HG02938 (cell line): ENCODE measurements around the gene NAA10.
A peak's percentile ranks its signal among the peaks of the same experiment; 100 is the strongest.

Source experiments
- ATAC-seq: cut with Tn5 transposase; IDR thresholded peaks from one replicate; pipeline ENCODE4 v1.9.1; 2021; ENCODE audit warnings: mild to moderate bottlenecking, moderate library complexity; ENCODE audit not compliant: unreplicated experiment

NAA10 gene

GRCh38 chrX:153950127-153950526, 15.3 kb upstream of the NAA10 start:
- ATAC-seq, result no peak

DNA sequence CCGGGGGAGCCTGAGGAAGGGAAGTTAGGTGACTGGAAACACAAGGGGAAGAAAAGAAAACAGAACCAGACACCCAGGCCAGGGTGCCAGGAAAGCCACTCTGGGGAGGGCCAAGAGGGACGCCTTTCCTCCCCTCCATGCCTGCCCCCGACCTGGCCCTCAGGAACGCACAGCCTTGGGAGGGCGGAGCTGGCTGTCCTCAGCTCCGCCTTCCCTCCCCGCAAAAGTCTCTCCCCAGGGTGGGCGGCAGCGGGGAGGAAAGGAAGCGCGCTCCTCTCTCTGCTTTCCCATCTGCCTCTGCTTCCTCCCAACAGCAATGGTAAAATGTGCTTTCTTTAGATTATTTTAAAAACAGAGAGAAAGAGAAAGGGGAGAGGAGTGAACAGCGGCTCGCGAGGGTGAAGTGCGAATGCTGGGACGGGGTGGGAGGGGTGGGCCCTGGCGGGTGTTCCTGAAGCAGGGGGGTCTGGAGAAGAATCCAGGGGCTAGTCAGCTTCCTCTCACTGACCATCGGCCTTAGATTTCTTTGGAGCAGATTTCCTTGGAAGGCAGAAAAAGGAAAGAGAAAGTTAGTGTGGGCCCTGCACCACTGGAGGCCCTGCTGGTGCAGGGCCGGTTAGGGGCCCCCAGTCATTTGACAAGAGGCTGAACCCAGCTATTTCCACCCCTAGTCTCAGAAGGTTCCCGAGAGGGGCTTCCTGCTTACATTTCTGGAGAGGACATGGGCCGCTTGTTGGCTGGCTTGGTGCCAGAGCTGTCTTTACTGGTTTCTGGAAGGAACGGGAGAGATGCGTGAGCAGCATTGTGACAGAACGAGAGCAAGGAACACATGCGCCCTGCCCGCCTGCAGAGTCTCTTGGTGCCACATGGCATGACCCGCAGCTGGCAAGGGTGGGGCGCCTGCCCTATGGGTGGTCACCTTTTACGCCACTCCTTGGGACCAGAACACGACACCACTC, 14.3 kb upstream of the NAA10 start:
- no peak for ATAC-seq

DNA sequence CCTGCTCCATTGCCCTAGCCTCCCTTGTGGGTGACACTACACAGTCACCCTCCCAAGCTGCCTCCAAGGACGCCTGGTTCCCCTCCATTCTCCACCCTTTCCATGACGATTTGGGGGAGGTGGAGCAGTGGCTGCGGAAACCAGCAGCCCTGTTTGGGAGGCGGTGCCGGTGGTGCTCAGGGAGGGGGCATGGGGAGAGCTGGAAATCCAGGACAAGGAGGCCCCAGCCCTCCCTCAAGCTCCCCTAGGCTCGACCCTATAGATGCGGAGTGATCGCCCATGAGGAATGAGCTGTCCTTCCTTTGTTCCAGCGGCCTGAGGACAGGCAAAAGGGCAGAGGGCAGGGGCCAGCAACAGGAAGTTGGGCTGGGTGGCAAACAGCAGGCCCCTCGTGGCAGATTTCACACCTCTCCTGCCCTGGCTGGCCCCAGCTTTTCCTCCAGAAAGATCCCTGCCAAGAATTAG, 13.2 kb upstream of the NAA10 start:
- ATAC-seq, result no peak

- no peak for ATAC-seq
These were observed 12.4 kb upstream of the NAA10 start for GRCh38 chrX:153947009-153947769.

DNA sequence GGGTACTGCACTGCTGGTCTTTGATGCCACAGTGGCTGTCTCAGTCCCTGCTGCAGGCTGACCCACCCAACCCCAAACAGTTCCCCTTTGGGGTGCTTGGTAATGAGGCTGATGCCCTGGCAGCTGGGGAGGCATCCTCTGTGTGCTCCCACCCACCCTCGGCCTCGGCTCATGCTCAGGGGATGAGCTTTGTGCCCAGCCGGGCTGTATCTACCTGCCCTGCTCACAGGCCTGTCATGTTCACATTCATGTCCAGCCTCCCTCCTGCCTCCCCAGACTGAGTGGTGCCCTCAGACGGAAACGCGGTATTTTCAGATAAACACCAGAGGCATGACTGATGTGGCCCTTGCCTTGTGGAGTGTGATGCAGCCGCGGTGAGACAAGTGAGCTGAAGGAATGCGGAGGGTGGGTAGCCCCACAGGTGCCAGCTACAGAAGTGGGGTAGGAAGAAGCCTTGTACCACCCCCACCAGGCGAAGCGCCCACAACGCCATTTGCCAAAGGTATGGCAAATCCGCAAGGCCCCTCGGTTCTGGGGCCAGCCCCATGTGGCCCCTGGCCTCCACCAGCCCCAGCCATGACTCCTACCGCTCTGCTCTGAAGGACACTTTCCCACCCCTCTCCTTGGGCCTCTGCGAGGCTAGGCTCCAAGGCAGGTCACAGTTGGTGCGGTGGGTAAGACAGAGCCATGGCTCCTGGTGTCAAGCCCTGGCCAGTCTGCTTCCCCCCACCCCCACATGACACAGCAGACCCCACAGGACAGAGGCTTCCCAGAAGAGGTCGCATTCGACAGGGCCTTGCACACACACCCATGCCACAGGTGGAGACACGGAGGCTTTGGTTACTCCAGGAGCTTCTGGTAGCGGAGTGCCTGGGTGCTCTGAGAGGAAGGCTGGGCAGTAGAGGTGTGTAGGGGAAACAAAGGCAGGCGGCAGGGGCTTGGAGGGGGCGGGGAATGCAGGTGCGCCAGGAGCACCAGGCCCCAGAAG, 11.4 kb upstream of the NAA10 start:
- no peak for ATAC-seq

DNA sequence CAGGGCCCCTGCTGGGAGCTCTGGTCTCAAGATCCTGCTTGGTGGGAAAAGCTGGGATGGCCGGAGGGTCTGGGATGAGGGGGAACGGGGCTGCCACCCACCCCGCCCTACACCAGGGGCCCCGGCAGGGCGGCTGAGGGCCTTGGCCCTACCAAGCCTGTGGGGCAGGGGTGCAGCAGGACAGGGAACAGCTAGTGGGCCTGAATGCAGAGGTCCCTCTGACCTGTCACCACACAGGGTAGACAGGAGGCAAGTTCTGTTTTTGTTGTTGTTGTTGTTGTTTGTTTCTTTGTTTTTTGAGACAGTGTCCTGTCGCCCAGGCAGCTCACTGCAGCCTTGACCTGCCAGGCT, 9.9 kb upstream of the NAA10 start:
- ATAC-seq, result no peak

GRCh38 chrX:153944140-153944799, 9.4 kb upstream of the NAA10 start, which contains the start of gene RENBP:
Gene RENBP, minus strand, starts transcription at chrX:153944643. Its CDS starts 33 bp downstream, at chrX:153944610.
- no peak for ATAC-seq

- ATAC-seq, result no peak
These were observed 6.8 kb upstream of the NAA10 start for GRCh38 chrX:153941336-153942252.

GRCh38 chrX:153939573-153939972, 4.7 kb upstream of the NAA10 start:
- no peak for ATAC-seq

DNA sequence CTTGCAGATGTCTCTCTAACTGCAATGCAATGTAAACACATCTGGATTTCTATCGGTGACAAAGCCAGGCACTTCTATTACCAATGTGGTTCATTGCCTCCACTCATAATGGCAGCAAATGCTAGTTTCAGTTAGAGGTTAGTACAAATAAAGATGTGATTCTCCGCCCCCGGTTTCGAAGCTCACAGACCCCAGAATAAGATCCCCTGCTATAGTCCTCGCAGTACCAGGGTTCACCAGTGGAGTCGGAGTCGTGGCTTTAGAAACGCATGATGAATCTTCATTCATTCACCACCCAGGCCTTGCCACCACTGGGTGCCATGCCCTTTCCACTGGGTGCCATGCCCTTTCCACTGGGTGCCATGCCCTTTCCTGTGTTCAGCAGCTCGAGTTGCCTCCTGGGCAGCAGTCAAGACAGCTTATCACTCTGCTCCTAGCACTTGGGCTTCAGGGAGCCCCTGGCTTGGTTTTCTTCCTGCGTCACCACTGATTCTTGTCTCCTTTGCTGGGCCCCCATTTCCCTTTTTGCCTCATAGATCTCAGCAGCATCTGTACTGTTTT, 3.5 kb upstream of the NAA10 start:
- ATAC-seq, result no peak

DNA sequence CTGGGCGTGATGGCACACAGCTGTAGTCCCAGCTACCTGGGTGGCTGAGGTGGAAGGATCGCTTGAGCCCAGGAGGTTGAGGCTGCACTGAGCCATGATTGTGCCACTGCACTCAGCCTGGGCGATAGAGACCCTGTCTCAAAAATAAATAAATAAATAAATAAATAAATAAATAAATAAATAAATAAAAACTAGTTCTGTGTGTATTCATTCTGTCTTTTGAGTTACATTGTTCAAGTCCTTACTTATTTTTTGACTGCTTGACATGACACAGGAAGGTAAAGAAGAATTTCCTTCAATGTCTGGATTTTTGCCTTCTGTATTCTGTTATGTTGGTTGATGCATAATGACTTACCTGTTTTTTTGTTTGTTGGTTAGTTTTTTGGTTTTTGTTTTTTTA, 2.2 kb upstream of the NAA10 start:
- no peak for ATAC-seq

DNA sequence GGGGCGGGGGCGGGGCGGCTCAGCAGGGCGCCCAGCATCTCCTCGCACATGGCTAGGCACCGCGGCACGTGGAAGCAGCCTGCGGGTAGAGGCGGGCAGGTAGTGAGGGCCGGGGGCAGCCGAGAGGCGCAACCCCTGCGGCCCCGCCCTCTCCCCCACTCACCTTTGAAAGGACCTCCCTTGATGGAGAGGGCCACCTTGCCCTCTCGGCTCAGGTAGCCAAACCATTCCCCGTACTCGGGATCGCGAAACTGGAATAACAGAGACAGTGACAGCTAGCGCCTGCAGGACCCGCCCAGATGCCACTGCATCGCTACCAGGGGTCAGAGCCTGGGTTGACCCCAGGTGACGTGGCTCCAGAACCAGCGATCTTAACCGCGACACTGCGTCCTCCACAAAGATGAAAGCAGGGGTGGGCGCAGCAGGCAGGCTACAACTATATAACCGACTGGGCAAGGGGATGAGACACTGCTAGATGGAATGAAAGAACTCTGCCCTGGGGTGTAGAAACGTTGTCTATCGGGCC, 552 bp upstream of the NAA10 start:
- no peak for ATAC-seq

- ATAC-seq, result peak; percentile 11
These were observed 582 bp downstream of the NAA10 start for GRCh38 chrX:153934148-153934761.

DNA sequence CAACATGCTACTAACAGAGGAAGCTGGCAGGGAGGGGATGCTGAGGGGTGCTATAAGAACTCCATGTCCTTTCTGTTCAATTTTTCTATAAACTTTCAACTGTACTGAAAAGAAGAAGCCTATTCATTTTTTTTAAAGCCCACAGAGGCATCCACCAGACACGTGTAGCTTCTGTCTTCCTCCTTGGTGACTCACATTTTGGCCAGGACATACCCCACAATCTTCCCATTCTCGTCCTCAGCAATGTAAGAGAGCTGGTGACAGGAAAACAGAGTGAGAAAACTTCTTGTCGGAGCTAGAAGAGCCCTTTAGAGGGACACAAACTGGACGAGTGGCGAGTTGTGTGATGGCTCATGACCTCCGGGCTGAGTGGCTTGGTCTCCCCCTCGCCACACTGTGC, 1.1 kb downstream of the NAA10 start:
- no peak for ATAC-seq

- ATAC-seq, result no peak
These were observed 2.5 kb downstream of the NAA10 start for GRCh38 chrX:153932220-153932915.

DNA sequence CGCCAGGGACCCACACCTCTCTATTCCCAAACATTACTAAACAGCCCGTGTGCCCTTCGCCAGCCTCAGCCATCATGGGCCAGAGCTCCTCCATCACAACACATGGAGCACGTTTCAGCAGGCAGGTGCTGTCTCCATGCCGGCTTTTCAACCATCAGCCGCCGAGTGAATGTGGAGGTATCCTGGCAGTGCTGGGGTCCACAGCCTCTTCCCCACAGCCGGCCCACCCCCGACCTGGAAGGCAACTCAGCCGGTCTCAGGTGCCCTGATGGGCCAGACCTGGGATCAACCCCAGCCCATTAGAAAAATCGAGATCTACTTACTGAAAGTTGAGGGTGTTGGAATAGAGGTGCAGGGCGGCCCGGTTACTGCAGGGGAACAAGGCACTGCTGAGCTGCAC, 3.1 kb downstream of the NAA10 start:
- no peak for ATAC-seq

- ATAC-seq, result no peak
These were observed 3.7 kb downstream of the NAA10 start for GRCh38 chrX:153931151-153931550.
